Anterior cingulate cortex (tissue), 58 donors: Measurements from ENCODE around the gene AFF1.
"Not testable (repeated sequence)": the region's sequence is repeated elsewhere in the genome, so short reads cannot be mapped to it uniquely, and the experiment has no call there.

Experiments
- DNase-seq, 58 donors: peaks; one replicate each; lab custom pipeline; 2025; lab: John Stamatoyannopoulos, UW

Gene AFF1

DNA sequence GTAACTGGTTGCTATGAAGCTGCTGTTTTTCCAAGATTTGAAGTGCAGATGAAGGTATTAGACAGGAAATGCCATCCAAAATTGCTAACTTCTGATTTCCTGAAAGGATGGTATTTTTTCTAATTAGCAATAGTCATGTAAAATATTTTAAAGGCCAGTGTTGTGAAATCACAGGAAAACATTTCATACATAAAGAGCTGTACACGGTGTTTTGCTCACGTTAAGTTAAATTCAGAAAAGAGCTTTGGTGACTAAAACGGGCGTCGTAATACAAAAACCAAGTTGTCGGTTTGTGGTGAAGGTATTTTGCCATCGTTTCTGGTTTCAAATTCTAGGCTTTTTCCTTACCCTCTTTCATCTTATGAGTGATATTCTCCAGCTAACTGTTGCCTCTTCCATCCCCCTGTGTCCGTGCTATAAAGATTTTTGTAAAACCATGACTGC, 39.8 kb downstream of the AFF1 start:
- DNase-seq = no peak

DNA sequence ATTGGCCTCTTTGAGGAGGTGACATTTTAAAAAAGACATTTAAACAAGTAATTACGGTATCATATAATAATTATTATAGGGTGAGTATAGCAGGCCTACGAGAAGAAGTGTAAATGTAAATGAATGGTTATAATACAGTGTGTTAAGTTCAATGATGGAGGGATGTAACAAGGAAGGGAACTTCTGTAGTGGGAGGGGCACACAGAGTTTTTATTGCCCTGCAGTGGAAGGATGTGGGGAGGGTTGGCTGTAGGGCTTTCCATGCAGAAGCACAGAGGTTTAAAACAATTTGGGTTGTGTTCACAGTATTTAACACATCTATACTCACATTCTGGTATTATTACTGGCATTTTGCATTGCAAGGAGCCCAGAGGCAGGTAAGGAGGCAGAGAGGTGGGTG, 41.1 kb downstream of the AFF1 start:
- DNase-seq = no peak

DNA sequence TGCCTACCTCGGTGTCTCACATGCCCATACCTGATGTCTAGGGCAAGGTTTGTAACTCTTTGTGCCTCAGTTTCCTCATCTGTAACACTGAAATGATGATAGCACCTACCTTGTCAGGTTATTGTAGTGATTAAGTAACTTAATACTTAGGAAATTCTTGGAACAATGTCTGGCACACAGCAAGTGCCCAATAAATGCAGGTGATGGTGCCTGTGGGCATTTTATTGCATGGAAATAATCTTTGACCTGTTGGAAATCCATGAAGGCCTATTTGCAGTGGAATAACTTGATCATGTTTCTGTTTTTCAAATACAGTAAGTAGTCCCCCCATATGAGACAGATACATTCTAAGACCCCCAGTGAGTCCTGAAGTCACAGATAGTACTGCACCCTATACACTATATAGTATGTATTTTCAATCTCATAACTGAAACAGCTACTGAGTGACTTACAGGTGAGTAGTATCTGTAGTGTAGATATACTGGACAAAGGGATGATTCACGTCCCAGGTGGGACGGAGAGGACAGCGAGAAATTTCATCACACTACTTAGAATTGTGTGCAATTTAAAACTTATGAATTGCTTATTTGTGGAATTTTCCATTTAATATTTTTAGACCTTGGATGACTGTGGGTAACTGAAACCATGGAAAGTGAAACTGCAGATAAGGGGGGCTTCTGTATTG, 42.1 kb downstream of the AFF1 start:
- no peak for DNase-seq

DNA sequence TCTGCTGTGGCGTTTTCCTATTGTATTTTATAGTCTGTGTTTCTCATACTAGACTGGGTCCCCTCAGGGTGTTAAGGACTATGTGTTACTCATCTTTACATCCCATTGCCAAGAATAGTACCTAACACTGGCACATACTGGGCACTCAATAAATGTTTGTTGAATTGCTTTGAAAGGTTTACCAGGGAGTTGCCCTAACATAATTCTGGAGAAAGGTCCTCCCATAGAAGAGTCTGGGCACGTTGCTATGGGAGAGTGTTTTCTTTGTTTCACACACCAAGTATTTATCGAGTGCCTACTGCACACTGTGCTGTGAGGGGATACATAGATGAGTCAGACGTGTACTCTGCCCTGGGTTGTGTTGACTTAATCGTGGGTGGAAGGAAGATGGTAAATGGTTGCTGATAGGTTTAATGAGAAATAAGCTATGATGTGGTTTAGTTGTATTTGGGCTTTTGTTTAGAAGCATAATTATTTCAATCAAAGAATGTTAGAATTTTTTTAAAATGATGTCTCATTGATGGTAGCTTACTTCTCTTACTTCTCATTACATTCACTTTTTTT, 42.9 kb downstream of the AFF1 start:
- no peak for DNase-seq

DNA sequence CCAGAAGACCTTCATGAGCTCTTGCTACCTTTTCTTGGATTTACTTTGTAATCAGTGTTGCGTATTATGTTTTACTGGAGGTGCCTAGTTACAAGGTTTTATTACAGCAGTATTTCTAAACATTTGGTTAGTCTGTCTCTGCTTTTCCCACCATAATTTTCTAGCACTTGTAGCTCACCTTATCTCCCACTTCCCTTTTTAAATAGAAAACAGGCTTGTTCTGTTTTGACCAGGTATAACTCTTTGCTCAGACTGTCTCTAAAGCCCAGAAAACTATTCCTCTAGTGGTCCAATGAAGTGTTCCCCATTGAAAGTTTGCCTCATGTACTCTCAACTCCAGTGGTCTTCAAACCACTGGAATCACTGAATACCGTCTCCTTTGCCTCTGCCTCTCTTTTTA, 43.9 kb downstream of the AFF1 start:
- no peak for DNase-seq

DNA sequence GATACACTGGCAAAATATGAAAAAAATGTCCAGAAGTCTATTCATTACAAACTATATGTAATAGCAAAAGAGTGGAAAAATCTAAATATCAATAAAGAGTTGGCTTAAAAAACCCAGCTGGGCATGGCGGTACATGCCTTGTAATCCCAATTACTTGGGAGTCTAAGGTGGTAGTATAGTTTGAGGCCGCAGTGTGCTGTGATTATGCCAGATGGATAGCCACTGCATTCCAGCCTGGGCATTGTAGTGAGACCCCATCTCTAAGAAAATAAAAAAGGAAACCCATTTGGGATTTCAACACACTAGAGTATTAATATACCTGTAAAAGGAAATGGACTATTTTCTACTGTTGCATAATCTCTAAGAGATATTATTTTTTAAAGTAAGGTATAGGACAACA, 45.4 kb downstream of the AFF1 start:
- no peak for DNase-seq

DNA sequence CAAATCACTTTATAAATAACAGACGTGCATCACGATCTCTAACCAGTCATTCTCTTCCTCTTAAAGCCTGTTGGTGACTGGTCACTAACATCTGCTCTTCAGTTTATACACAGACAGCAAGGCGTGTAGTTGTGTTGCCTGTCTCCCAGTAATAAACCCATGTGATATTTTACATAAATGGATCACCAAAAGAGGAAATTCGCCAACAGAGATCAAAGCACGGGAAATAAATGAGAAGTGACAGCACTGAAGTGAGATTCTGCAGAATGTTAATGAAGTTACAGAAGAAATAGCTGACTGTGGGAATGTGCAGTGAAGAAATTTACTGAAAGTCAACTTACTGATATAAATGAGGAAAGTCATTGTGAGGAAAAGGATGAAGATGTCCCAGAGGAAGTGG, 47.0 kb downstream of the AFF1 start:
- DNase-seq = no peak

DNA sequence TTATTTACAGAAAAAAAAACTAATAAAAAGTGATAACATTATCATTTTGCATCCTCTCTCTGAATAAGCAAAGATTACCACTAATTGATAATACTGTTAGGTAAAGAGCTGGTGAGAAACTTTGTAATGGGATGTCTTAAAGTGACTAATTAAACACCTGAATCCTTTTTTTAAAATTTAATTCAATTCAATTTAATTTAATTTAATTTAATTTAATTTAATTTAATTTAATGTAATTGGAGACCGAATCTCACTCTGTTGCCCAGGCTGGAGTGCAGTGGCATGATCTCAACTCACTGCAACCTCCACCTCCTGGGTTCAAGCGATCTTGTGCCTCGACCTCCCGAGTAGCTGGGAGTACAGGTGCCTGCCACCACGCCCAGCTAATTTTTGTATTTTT, 51.0 kb downstream of the AFF1 start:
- not testable (repeated sequence) for DNase-seq

DNA sequence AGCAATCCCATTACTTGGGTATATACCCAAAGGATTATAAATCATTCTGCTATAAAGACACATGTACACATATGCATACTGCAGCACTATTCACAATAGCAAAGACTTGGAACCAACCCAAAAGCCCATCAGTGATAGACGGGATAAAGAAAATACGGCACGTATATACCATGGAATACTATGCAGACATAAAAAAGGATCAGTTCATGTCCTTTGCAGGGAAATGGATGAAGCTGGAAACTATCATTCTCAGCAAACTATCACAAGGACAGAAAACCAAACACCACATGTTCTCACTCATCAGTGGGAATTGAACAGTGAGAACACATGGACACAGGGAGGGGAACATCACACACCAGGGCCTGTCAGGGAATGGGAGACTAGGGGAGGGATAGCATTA, 54.8 kb downstream of the AFF1 start:
- not testable (repeated sequence) for DNase-seq

DNA sequence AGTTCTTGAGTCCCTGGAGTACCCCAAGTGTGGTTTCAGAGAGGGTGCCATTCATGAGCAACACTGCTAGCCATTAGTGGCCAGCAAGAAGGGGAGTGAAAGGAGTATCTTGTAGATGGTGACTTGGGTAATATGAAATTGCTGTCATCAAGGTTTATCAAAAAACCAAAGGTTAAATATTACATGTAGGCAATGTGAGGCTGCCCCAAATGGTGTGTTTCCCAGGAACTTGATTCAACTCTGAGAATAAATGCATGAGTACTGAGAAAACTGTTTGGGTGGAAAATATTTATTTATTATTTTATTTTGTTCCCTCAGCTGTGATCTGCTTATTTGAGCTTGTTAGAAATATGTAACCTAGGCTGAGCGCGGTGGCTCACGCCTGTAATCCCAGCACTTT, 55.7 kb downstream of the AFF1 start:
- DNase-seq = no peak

DNA sequence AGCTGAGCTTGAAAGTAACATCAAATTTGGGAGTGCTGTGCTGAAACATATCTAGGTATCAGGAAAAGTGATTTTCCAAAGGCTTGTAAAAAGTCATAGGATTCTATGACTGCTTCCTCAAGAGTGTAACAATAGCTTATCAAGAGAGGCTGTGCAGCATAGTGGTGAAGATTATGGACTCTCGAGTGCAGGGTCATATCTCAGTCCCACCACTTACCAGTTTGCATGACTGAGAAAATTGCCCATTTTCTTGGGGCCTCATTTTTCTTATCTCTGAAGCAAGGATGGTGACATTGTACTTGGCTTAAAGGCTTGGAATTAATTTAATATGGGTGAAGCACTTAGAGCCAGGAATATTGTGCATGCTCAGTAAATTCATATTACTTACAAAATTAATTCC, 57.2 kb downstream of the AFF1 start:
- DNase-seq = no peak

DNA sequence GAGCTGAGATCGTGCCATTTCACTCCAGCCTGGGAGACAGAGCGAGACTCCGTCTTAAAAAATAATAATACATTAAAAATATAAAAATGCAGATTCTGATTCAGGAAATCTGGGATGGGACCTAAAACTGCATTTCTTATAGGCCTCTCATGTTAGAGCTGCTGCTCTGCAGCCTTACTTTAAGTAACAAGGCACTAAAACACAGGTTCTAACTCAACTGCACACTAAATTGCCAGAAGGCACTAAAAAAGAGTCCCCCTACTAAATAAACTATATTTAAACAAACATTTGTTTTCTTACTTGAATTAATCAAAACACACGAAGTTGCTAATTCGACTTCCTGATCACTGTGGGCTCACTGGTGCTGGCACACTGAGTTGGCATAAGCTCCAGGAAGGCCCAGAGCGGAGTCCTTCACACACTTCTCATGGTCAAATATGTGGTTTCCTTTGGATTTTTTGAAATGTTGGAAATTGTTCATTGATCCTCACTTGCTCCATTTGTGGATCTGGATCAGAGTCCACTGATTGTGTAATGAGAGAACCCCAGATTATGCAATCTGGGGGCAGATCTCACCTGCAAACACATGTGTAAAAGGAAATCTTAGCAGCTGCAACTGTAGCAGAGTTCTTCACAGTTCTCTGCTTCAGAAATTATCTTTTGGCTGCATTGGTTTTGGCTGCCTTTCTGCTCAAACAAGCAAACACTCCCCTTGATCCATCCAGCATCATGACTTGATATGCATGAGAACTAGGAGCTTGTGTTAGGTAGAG, 59.3 kb downstream of the AFF1 start:
- no peak for DNase-seq

DNA sequence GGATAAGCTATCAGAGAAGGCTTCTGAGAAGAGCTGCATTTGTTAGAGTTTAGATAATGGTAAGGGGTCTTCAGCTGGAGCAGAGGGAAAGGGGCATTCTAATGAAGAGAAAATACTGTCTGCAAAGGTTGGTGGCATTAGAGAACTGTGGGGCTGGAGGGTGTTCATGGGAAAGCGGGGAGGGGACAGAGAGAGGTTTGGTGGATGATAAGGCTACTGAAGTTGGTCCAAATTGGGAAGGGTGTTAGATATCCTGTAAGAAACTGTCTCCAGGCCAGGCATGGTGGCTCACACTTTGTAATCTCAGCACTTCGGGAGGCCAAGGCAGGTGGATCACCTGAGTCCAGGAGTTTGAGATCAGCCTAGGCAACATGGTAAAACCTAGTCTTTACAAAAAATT, 59.9 kb downstream of the AFF1 start:
- DNase-seq = no peak

DNA sequence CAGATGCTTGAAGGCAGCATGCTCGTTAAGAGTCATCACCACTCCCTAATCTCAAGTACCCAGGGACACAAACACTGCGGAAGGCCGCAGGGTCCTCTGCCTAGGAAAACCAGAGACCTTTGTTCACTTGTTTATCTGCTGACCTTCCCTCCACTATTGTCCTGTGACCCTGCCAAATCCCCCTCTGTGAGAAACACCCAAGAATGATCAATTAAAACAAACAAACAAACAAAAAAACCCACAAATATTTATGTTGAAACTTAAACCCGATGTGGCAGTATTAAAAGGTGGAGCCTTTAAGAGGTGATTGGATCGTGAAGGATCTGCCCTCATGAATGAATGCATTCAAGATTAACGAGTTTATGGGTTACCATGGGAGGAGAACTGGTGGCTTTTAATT, 61.7 kb downstream of the AFF1 start:
- not testable (repeated sequence) for DNase-seq

DNA sequence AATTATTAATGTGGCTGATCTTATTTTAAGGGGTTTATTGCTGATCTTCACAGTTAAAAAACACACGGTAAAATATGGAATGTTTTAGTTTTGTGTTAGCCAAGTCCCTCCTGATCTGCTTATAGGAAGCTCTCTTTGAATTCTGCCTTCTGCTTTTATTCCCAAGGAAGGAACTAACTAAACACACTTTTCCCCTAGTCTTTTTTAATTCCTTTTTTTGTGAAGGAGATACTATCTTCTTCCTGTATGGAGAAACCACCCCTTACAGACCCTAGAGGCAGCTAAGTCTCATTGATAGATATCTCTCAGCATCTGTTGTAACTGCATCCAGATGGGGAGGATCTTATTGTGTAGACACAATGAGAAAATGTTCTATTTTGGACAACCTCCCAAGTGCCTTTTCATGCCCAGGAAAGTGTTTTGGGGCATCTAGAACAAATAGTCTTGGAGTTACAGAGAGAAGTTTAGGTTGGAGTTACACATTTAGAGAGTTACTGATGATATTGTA, 64.4 kb downstream of the AFF1 start:
- DNase-seq = no peak

DNA sequence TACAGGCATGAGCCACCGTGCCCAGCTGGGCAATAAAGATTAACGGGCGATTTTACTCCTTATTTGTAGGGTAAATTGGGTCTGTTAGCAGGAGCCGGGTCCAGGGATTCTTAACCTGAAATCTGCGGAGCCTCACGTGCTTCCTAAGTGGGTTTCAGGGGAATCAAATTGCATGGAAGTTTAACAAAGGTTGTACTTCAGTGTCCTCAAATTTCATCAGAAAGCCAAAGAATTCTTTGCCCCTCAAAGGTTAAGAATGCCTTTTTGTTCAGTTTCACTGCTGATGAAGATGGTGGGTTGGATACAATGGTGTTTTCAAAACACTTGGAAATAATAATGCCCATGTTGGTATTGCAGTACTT, 67.9 kb downstream of the AFF1 start:
- no peak for DNase-seq

DNA sequence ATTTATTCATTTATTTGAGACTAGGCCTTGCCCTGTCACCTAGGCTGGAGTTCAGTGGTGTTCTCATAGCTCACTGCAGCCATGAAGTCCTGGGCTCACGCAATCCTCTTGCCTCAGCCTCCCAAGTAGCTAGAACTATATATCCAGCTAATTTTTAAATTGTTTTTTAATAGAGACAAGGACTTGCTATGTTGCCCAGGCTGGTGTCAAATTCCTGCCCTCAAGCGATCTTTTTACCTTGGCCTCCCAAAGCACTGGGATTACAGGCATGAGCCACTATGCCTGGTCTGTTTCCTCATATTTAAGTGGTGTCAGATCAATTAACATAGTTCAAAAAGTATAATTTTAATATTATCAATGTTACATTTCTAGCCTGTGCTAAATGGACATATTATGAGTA, 68.5 kb downstream of the AFF1 start:
- DNase-seq = no peak

DNA sequence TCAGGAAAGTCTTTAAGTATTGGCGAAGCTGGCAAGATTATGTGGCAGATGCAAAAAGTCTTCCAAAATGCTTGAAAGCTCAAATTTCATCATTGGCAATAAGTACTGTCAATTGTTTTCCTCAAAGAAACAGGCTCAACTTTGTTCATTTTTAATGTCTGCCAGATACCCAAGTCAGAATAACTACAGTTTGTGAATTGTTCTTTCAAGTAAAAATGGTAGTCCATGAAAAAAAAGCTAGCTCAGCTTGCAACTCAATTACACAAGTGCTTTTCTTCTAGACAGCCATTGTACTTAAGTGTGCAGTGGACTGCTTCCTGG, 70.5 kb downstream of the AFF1 start:
- no peak for DNase-seq

DNA sequence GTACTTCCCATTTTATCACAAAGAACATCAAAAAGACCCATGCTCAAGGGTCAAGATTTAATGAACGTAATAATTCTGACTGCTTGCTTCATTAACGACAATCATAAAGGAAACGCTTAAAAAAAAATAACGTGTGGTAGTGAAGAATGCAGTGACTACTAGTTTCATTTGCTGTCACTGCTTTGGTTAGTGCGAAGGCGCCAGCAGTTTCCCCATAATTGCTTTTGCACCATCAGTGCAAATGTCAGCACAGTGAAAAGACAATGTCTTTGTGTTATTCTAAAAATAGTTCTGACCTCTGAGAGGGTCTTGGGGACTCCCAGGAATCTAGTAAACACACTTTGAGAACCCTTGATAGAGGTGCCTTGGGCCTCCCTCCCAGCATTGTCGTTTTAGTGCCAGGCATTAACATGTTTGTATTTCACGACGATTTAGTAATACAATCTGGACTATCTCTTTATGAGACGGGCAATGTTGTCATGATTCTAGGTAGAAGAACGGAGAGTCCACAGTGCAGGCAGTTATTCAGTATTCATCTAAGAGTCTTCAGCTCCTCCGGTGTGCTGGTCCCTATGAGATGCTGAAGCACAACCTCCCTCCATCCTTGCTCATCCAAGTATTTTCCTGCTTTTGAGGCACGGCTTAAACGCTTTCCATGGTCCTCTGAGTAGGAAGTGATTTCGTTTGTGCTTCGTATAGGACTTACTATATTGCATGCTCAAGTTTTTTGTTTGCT, 71.0 kb downstream of the AFF1 start:
- peak in 12 of 58 donors; percentile 5 to 50 (median 24) for DNase-seq

DNA sequence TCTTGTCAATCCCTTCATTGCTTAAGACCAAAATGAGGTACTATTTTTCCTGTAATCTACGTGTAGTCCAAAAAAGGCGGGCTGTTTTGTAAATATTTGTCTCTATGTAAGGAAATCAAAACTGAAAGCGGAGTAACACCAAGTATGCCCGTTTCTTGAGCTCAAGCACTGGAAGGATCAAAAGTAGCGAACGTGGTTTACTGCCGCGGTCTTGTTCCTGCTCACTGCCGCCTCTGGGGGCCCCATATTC, 71.5 kb downstream of the AFF1 start:
- no peak for DNase-seq

DNA sequence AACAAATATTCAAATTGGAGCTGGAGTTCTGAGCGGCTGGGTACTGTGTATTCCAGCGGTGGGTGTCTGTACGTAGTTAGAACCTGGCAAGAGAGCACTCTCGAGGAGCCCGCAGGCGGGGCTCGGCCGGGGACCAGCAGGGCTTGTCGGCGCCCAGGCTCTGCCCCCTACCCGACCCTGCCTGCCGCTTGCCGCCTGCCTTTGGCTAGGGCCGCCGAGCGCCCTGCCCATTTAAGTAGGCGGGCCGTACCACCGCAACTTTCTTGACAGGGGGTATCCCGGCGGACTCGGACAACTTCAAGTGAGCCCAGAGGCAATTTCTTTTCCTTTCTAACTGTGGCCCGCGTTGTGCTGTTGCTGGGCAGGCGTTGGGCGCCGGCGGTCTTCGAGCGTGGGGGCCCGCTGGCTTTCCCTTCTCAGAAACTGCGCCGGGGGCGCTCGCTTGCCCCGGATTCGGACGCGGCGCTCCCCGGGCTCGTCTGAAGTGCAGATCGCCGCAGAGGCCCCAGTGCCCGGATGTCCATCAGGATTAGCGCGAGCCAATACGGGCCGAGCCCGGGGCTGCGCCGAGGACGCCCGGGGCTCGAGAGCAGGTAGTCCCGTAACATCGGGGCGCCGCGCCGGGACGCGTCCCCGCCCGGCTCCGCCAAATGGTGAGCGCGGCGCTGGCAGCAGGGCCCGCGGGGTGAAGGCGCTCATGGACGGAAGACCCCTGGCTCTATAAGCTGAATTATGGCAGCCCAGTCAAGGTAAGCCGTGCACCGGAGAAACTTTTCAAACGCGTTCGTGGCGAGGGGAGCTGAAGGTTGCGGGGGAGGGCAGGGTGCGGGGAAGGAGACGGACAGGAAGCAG, 72.1 kb downstream of the AFF1 start:
- peak; percentile 73 to 98 (median 93) for DNase-seq
